ENCODE data around the gene KCNJ18.
"Not testable (repeated sequence)": the region's sequence is repeated elsewhere in the genome, so short reads cannot be mapped to it uniquely, and the experiment has no call there.

DNA sequence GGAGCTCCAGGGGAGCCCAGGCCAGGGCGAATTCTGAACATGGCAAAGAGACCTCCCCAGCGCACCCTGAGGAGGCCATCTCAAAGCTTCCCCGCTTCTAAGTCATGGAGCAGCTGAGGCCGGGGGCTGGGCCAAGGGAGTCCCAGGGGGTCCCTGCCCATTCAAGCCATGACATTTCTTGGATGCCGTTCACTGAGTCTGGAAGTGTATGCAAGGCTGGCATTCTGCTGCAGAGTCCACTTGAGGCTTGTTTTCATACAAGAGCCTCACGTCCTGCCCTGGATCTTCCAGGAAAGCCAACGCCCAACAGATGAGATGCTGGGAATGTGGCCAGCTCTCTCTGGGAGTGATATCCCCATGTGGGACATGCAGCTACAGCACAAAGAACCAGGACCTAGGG lies 48.5 kb downstream of the KCNJ18 start:
- not testable (repeated sequence) for TF ChIP-seq POLR2A (IDR thresholded peaks at IDR 0.05)
- TF ChIP-seq, protein P1, sequence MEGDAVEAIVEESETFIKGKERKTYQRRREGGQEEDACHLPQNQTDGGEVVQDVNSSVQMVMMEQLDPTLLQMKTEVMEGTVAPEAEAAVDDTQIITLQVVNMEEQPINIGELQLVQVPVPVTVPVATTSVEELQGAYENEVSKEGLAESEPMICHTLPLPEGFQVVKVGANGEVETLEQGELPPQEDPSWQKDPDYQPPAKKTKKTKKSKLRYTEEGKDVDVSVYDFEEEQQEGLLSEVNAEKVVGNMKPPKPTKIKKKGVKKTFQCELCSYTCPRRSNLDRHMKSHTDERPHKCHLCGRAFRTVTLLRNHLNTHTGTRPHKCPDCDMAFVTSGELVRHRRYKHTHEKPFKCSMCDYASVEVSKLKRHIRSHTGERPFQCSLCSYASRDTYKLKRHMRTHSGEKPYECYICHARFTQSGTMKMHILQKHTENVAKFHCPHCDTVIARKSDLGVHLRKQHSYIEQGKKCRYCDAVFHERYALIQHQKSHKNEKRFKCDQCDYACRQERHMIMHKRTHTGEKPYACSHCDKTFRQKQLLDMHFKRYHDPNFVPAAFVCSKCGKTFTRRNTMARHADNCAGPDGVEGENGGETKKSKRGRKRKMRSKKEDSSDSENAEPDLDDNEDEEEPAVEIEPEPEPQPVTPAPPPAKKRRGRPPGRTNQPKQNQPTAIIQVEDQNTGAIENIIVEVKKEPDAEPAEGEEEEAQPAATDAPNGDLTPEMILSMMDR (IDR thresholded peaks at IDR 0.05): not testable (repeated sequence)

Measured in Peyer's patch (tissue), 4 donors.